HepG2 (cell line): ENCODE measurements around the gene TAC3. TPM values are rescaled to one million over a fixed set of nuclear protein-coding genes. Genes with fewer than 3 reads are reported as not detected.

Source experiments
- CBX5 ChIP-seq: sonication (generic); formaldehyde crosslinking; IDR thresholded peaks from 2 replicates; pipeline ENCODE4 v1.4.0; 2020; ENCODE audit warnings: missing genetic modification reagents, borderline replicate concordance
- CCDC6 ChIP-seq: sonication (generic); formaldehyde crosslinking; IDR thresholded peaks from 2 replicates; pipeline ENCODE4 v1.8.1; 2022; ENCODE audit warnings: mild to moderate bottlenecking, missing genetic modification reagents, moderate library complexity
- GTF2F1 ChIP-seq: fragments of 150-350 bp; IDR thresholded peaks from 2 replicates; pipeline ENCODE4 v1.6.1; 2014; ENCODE audit warnings: low read length
- IRF2 ChIP-seq: IDR thresholded peaks from 2 replicates; pipeline ENCODE4 v1.6.1; 2018; ENCODE audit warnings: missing genetic modification reagents, missing compliant biosample characterization
- KLF11 ChIP-seq: IDR thresholded peaks from 2 replicates; pipeline ENCODE4 v1.6.1; 2016; ENCODE audit warnings: missing compliant biosample characterization
- MAFF ChIP-seq: IDR thresholded peaks from 2 replicates; pipeline ENCODE4 v1.6.1; 2011; ENCODE audit warnings: low read depth, low read length, improper control_type of control experiment
- NBN ChIP-seq: fragments of 450-650 bp; conservative IDR thresholded peaks from 2 replicates; pipeline ENCODE4 v1.6.1; 2017
- NFE2L2 ChIP-seq: fragments of 150-350 bp; IDR thresholded peaks from 2 replicates; pipeline ENCODE4 v1.6.1; 2014; ENCODE audit warnings: low read length
- NR2C2 ChIP-seq: sonication (generic); formaldehyde crosslinking; IDR thresholded peaks from 2 replicates; pipeline ENCODE4 v1.4.0; 2020; ENCODE audit warnings: missing genetic modification reagents, mild to moderate bottlenecking, moderate library complexity, borderline replicate concordance
- TBL1XR1 ChIP-seq: fragments of 150-350 bp; IDR thresholded peaks from 2 replicates; pipeline ENCODE4 v1.6.1; 2014; ENCODE audit warnings: borderline replicate concordance, low read length; ENCODE audit not compliant: partially characterized antibody
- TEAD2 ChIP-seq: sonication (generic); formaldehyde crosslinking; IDR thresholded peaks from 2 replicates; pipeline ENCODE4 v1.9.0; 2021; ENCODE audit warnings: missing genetic modification reagents
- ZBTB8A ChIP-seq: sonication (generic); formaldehyde crosslinking; IDR thresholded peaks from 2 replicates; pipeline ENCODE4 v1.4.0; 2020; ENCODE audit warnings: mild to moderate bottlenecking, low read depth, missing genetic modification reagents, borderline replicate concordance
- ZNF382 ChIP-seq: sonication (generic); formaldehyde crosslinking; IDR thresholded peaks from 2 replicates; pipeline ENCODE4 v1.5.0; 2020; ENCODE audit warnings: missing genetic modification reagents, mild to moderate bottlenecking, borderline replicate concordance
- ZNF44 ChIP-seq: sonication (generic); formaldehyde crosslinking; IDR thresholded peaks from 2 replicates; pipeline ENCODE4 v1.5.1; 2020; ENCODE audit warnings: mild to moderate bottlenecking, missing genetic modification reagents
- ZNF629 ChIP-seq: sonication (generic); formaldehyde crosslinking; conservative IDR thresholded peaks from 2 replicates; pipeline ENCODE4 v1.5.0; 2020; ENCODE audit warnings: missing genetic modification reagents
- ZNF773 ChIP-seq: sonication (generic); formaldehyde crosslinking; IDR thresholded peaks from 2 replicates; pipeline ENCODE4 v1.4.0; 2020; ENCODE audit warnings: missing genetic modification reagents, borderline replicate concordance
- ZZZ3 ChIP-seq: sonication (generic); formaldehyde crosslinking; IDR thresholded peaks from 2 replicates; pipeline ENCODE4 v1.4.0; 2020; ENCODE audit warnings: missing genetic modification reagents, mild to moderate bottlenecking, borderline replicate concordance
- polyA plus RNA-seq, 8 experiments: library from polyadenylated mRNA; depleted of rRNA in 3 of 8; stranded (reverse) in 7 of 8; unstranded in 1 of 8; fragments of >200 nt; fragmentation: Illumina TruSeq in 4 of 8; extraction: Trizol in 4 of 8; gene quantifications; 2 replicates each; pipeline versions ENCODE4 v1.2.1 to v1.2.3, GENCODE V29; 2011 to 2016; ENCODE audit warnings: low read depth in 4 of 8, missing spikeins in 1 of 8, mixed read lengths in 1 of 8; ENCODE audit not compliant: insufficient read depth in 1 of 8
- total RNA-seq, 5 experiments: library from RNA; depleted of rRNA; stranded (reverse); fragments of >200 nt; fragmentation: Illumina TruSeq; extraction: Trizol; gene quantifications; 2 replicates each; pipeline ENCODE4 v1.2.3, GENCODE V29; 2016; ENCODE audit warnings: low read depth in 1 of 5
- TF ChIP-seq, protein P1 (sequence below): sonication (generic); formaldehyde crosslinking; IDR thresholded peaks from 2 replicates; pipeline ENCODE4 v1.4.0; 2020; ENCODE audit warnings: missing genetic modification reagents, borderline replicate concordance
- TF ChIP-seq, protein P2 (sequence below): IDR thresholded peaks from 2 replicates; pipeline ENCODE4 v1.6.1; 2012; ENCODE audit warnings: low read length, improper control_type of control experiment
- TF ChIP-seq, protein P3 (sequence below): IDR thresholded peaks from 2 replicates; pipeline ENCODE4 v1.6.1; 2018; ENCODE audit warnings: missing genetic modification reagents
- TF ChIP-seq, protein P4 (sequence below): sonication (generic); formaldehyde crosslinking; IDR thresholded peaks from 2 replicates; pipeline ENCODE4 v1.4.0; 2020; ENCODE audit warnings: missing genetic modification reagents, mild to moderate bottlenecking, borderline replicate concordance

Gene TAC3
- total and polyA plus RNA-seq, 2 of the 13 experiments (the other 11 are each of a cell fraction or from before 2014, with no cell fraction given): 0.13 to 0.15 TPM

DNA sequence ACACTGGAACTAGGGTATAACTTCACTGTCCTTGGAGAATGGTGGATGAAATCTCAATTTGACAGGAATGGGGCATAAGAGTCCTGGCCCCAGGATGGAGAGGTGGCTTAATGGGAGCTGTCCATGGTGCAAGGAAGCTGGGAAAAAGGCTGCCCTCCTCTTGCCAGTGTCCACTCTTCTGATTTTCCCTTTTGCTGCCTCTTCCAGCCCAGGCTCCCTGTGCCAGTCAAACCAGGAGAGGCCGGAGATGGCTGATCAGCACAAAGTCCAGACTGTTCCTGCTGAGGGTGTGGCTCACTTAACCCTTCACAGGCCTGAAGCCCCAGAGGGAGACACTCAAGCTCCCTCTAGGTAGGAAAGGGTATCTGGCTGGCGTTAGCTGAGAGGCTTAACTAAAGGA, 33.6 kb upstream of the TAC3 start, which contains the start of gene MYO1A (continued):
- TF ChIP-seq, protein P1, sequence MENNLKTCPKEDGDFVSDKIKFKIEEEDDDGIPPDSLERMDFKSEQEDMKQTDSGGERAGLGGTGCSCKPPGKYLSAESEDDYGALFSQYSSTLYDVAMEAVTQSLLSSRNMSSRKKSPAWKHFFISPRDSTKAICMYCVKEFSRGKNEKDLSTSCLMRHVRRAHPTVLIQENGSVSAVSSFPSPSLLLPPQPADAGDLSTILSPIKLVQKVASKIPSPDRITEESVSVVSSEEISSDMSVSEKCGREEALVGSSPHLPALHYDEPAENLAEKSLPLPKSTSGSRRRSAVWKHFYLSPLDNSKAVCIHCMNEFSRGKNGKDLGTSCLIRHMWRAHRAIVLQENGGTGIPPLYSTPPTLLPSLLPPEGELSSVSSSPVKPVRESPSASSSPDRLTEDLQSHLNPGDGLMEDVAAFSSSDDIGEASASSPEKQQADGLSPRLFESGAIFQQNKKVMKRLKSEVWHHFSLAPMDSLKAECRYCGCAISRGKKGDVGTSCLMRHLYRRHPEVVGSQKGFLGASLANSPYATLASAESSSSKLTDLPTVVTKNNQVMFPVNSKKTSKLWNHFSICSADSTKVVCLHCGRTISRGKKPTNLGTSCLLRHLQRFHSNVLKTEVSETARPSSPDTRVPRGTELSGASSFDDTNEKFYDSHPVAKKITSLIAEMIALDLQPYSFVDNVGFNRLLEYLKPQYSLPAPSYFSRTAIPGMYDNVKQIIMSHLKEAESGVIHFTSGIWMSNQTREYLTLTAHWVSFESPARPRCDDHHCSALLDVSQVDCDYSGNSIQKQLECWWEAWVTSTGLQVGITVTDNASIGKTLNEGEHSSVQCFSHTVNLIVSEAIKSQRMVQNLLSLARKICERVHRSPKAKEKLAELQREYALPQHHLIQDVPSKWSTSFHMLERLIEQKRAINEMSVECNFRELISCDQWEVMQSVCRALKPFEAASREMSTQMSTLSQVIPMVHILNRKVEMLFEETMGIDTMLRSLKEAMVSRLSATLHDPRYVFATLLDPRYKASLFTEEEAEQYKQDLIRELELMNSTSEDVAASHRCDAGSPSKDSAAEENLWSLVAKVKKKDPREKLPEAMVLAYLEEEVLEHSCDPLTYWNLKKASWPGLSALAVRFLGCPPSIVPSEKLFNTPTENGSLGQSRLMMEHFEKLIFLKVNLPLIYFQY: no peak
- TF ChIP-seq CCDC6 (CRISPR knock-in tag): no peak
- 0 out of 2 replicates have a peak, but pooled peaks have one; percentile 34 for TF ChIP-seq IRF2 (CRISPR knock-in tag)
- no peak for TF ChIP-seq ZNF382 (CRISPR knock-in tag)
- no peak for TF ChIP-seq ZBTB8A
- no peak for TF ChIP-seq ZNF773 (CRISPR knock-in tag)
- TF ChIP-seq TBL1XR1: no peak
- TF ChIP-seq NR2C2 (CRISPR knock-in tag): no peak
- TF ChIP-seq, protein P2, sequence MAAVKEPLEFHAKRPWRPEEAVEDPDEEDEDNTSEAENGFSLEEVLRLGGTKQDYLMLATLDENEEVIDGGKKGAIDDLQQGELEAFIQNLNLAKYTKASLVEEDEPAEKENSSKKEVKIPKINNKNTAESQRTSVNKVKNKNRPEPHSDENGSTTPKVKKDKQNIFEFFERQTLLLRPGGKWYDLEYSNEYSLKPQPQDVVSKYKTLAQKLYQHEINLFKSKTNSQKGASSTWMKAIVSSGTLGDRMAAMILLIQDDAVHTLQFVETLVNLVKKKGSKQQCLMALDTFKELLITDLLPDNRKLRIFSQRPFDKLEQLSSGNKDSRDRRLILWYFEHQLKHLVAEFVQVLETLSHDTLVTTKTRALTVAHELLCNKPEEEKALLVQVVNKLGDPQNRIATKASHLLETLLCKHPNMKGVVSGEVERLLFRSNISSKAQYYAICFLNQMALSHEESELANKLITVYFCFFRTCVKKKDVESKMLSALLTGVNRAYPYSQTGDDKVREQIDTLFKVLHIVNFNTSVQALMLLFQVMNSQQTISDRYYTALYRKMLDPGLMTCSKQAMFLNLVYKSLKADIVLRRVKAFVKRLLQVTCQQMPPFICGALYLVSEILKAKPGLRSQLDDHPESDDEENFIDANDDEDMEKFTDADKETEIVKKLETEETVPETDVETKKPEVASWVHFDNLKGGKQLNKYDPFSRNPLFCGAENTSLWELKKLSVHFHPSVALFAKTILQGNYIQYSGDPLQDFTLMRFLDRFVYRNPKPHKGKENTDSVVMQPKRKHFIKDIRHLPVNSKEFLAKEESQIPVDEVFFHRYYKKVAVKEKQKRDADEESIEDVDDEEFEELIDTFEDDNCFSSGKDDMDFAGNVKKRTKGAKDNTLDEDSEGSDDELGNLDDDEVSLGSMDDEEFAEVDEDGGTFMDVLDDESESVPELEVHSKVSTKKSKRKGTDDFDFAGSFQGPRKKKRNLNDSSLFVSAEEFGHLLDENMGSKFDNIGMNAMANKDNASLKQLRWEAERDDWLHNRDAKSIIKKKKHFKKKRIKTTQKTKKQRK: no peak
- TF ChIP-seq CBX5: no peak
- TF ChIP-seq NBN: no peak
- no peak for TF ChIP-seq ZNF629
- no peak for TF ChIP-seq KLF11 (CRISPR knock-in tag)
- TF ChIP-seq ZNF44 (CRISPR knock-in tag): no peak
- TF ChIP-seq GTF2F1: no peak
- TF ChIP-seq NFE2L2: no peak
- TF ChIP-seq, protein P3, sequence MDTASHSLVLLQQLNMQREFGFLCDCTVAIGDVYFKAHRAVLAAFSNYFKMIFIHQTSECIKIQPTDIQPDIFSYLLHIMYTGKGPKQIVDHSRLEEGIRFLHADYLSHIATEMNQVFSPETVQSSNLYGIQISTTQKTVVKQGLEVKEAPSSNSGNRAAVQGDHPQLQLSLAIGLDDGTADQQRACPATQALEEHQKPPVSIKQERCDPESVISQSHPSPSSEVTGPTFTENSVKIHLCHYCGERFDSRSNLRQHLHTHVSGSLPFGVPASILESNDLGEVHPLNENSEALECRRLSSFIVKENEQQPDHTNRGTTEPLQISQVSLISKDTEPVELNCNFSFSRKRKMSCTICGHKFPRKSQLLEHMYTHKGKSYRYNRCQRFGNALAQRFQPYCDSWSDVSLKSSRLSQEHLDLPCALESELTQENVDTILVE: no peak
- no peak for TF ChIP-seq MAFF
- TF ChIP-seq, protein P4, sequence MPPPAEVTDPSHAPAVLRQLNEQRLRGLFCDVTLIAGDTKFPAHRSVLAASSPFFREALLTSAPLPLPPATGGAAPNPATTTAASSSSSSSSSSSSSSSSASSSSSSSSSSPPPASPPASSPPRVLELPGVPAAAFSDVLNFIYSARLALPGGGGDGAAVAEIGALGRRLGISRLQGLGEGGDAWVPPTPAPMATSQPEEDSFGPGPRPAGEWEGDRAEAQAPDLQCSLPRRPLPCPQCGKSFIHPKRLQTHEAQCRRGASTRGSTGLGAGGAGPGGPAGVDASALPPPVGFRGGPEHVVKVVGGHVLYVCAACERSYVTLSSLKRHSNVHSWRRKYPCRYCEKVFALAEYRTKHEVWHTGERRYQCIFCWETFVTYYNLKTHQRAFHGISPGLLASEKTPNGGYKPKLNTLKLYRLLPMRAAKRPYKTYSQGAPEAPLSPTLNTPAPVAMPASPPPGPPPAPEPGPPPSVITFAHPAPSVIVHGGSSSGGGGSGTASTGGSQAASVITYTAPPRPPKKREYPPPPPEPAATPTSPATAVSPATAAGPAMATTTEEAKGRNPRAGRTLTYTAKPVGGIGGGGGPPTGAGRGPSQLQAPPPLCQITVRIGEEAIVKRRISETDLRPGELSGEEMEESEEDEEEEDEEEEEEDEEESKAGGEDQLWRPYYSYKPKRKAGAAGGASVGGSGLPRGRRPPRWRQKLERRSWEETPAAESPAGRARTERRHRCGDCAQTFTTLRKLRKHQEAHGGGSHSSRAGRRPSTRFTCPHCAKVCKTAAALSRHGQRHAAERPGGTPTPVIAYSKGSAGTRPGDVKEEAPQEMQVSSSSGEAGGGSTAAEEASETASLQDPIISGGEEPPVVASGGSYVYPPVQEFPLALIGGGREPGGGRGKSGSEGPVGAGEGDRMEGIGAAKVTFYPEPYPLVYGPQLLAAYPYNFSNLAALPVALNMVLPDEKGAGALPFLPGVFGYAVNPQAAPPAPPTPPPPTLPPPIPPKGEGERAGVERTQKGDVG: no peak
- TF ChIP-seq ZZZ3 (CRISPR knock-in tag): no peak
- no peak for TF ChIP-seq TEAD2
